IMR-90 (cell line): ENCODE results near the gene DOCK9. TPM values are rescaled to one million over a fixed set of nuclear protein-coding genes. Genes with fewer than 3 reads are reported as not detected.

Experiments used
- ATAC-seq: fragments of 200-7000 bp; cut with Tn5 transposase; 2 replicates; pipeline ENCODE4 v1.9.1; 2020; ENCODE audit warnings: low read depth, mild to moderate bottlenecking, moderate library complexity
- BruUV-seq: library from RNA; stranded (reverse); fragments of 400-500 nt; replicated peaks from 2 replicates; lab custom pipeline; 2021; lab: Mats Ljungman, UMichigan
- CTCF ChIA-PET: fragments of 300-600 bp; formaldehyde crosslinking; extraction: SDS; loops from one replicate; lab custom pipeline; 2021; ENCODE audit warnings: antibody characterized with exemption; lab: Yijun Ruan, JAX
- POLR2A ChIA-PET: fragments of 300-600 bp; sonication (Branson Sonifier 250); formaldehyde crosslinking; loops from one replicate; lab custom pipeline; 2022; ENCODE audit warnings: antibody characterized with exemption; ENCODE audit not compliant: unreplicated experiment; lab: Charles Lee
- DNase-seq: peaks from one replicate; pipeline ENCODE4 v3.0.0; 2013
- H2AFZ ChIP-seq: replicated peaks from 2 replicates; pipeline ENCODE3; 2013; ENCODE audit warnings: low read length, mild to moderate bottlenecking; ENCODE audit not compliant: poor library complexity
- H2AK5ac ChIP-seq: 2 replicates; pipeline ENCODE4 v1.6.1; 2013; ENCODE audit warnings: low read depth, low read length, inconsistent platforms
- H2AK9ac ChIP-seq: replicated peaks from 2 replicates; pipeline ENCODE3; 2013; ENCODE audit warnings: mild to moderate bottlenecking, low read depth, low read length, moderate library complexity; ENCODE audit not compliant: poor library complexity
- H2BK120ac ChIP-seq: 2 replicates; pipeline ENCODE4 v1.6.1; 2013; ENCODE audit warnings: low read depth, low read length, inconsistent platforms
- H2BK15ac ChIP-seq: 3 replicates; pipeline ENCODE4 v1.6.1; 2013; ENCODE audit warnings: low read depth, low read length, inconsistent platforms
- H2BK20ac ChIP-seq: 2 replicates; pipeline ENCODE4 v1.6.1; 2013; ENCODE audit warnings: low read depth, mild to moderate bottlenecking, inconsistent platforms, low read length, moderate library complexity
- H2BK5ac ChIP-seq: 2 replicates; pipeline ENCODE4 v1.6.1; 2013; ENCODE audit warnings: mild to moderate bottlenecking, low read depth, low read length, inconsistent platforms; ENCODE audit not compliant: poor library complexity, severe bottlenecking
- H3K14ac ChIP-seq: replicated peaks from 2 replicates; pipeline ENCODE4 v1.6.1; 2013; ENCODE audit warnings: low read depth, low read length, inconsistent platforms
- H3K18ac ChIP-seq: 2 replicates; pipeline ENCODE4 v1.6.1; 2013; ENCODE audit warnings: low read depth, low read length, control low read depth
- H3K23ac ChIP-seq: 2 replicates; pipeline ENCODE4 v1.6.1; 2013; ENCODE audit warnings: low read depth, low read length, inconsistent platforms
- H3K27ac ChIP-seq: 2 replicates; pipeline ENCODE4 v1.5.1; 2013; ENCODE audit warnings: mild to moderate bottlenecking, control low read depth, low read length; ENCODE audit not compliant: insufficient read depth
- H3K27me3 ChIP-seq: 2 replicates; pipeline ENCODE4 v1.6.1; 2013; ENCODE audit warnings: low read length; ENCODE audit not compliant: control insufficient read depth, insufficient read depth
- H3K36me3 ChIP-seq: 2 replicates; pipeline ENCODE4 v1.6.1; 2013; ENCODE audit warnings: low read length, mixed read lengths; ENCODE audit not compliant: control insufficient read depth, insufficient read depth
- H3K4ac ChIP-seq: 2 replicates; pipeline ENCODE4 v1.6.1; 2013; ENCODE audit warnings: low read depth, low read length, inconsistent platforms
- H3K4me1 ChIP-seq: 2 replicates; pipeline ENCODE4 v1.6.1; 2013; ENCODE audit warnings: low read length, mixed read lengths; ENCODE audit not compliant: control insufficient read depth, insufficient read depth
- H3K4me2 ChIP-seq: 2 replicates; pipeline ENCODE4 v1.6.1; 2013; ENCODE audit warnings: low read depth, mild to moderate bottlenecking, control low read depth, low read length, moderate library complexity
- H3K4me3 ChIP-seq: 2 replicates; pipeline ENCODE4 v1.5.1; 2013; ENCODE audit warnings: low read depth, mild to moderate bottlenecking, control low read depth, low read length, moderate library complexity; ENCODE audit not compliant: insufficient read depth
- H3K56ac ChIP-seq: 2 replicates; pipeline ENCODE4 v1.6.1; 2013; ENCODE audit warnings: low read length, inconsistent platforms; ENCODE audit not compliant: insufficient read depth; ENCODE audit errors: extremely low read depth
- H3K79me1 ChIP-seq, 2 experiments: 2 replicates each; pipeline ENCODE4 v1.6.1; 2013; ENCODE audit warnings: low read length in 2 of 2, inconsistent platforms in 1 of 2, low read depth in 1 of 2
- H3K9ac ChIP-seq: 2 replicates; pipeline ENCODE4 v1.6.1; 2013; ENCODE audit warnings: low read depth, low read length, control low read depth
- H3K9me1 ChIP-seq: 2 replicates; pipeline ENCODE4 v1.6.1; 2013; ENCODE audit warnings: low read length, inconsistent platforms; ENCODE audit not compliant: insufficient read depth
- H3K9me3 ChIP-seq: 2 replicates; pipeline ENCODE4 v1.6.1; 2013; ENCODE audit warnings: low read length; ENCODE audit not compliant: control insufficient read depth, insufficient read depth
- H4K20me1 ChIP-seq: 2 replicates; pipeline ENCODE4 v1.6.1; 2013; ENCODE audit warnings: low read length, inconsistent platforms; ENCODE audit not compliant: insufficient read depth
- H4K5ac ChIP-seq: 2 replicates; pipeline ENCODE4 v1.6.1; 2013; ENCODE audit warnings: mild to moderate bottlenecking, low read depth, low read length, control low read depth
- H4K8ac ChIP-seq, 2 experiments: 2 replicates each; pipeline ENCODE4 v1.6.1; 2013; ENCODE audit warnings: low read depth in 2 of 2, low read length in 2 of 2, control low read depth in 1 of 2, inconsistent platforms in 1 of 2
- H4K91ac ChIP-seq: 2 replicates; pipeline ENCODE4 v1.6.1; 2013; ENCODE audit warnings: low read depth, low read length, inconsistent platforms; ENCODE audit not compliant: insufficient read depth
- BHLHE40 ChIP-seq: fragments of 150-350 bp; IDR thresholded peaks from 2 replicates; pipeline ENCODE4 v1.6.1; 2016; ENCODE audit warnings: mild to moderate bottlenecking, low read depth, low read length
- CEBPB ChIP-seq: IDR thresholded peaks from 2 replicates; pipeline ENCODE4 v1.6.1; 2012; ENCODE audit warnings: low read depth, low read length, improper control_type of control experiment
- CHD1 ChIP-seq: IDR thresholded peaks from 2 replicates; pipeline ENCODE4 v1.6.1; 2012; ENCODE audit warnings: low read depth, low read length, improper control_type of control experiment
- CTCF ChIP-seq: conservative IDR thresholded peaks from 2 replicates; pipeline ENCODE4 v1.5.1; 2012; ENCODE audit warnings: mild to moderate bottlenecking, low read depth, low read length, improper control_type of control experiment
- ELK1 ChIP-seq: fragments of 150-350 bp; IDR thresholded peaks from 2 replicates; pipeline ENCODE4 v1.6.1; 2016; ENCODE audit warnings: low read depth, mild to moderate bottlenecking, low read length, moderate library complexity, borderline replicate concordance
- FOS ChIP-seq: fragments of 150-350 bp; IDR thresholded peaks from 2 replicates; pipeline ENCODE4 v1.6.1; 2016; ENCODE audit warnings: low read depth, low read length
- MAFK ChIP-seq: IDR thresholded peaks from 2 replicates; pipeline ENCODE4 v1.6.1; 2012; ENCODE audit warnings: low read depth, low read length, improper control_type of control experiment
- MAZ ChIP-seq: IDR thresholded peaks from 2 replicates; pipeline ENCODE4 v1.6.1; 2012; ENCODE audit warnings: low read depth, mild to moderate bottlenecking, low read length, improper control_type of control experiment, moderate library complexity, borderline replicate concordance
- MXI1 ChIP-seq: IDR thresholded peaks from 2 replicates; pipeline ENCODE4 v1.6.1; 2012; ENCODE audit warnings: low read depth, mild to moderate bottlenecking, low read length, moderate library complexity, borderline replicate concordance
- NFE2L2 ChIP-seq: fragments of 150-350 bp; IDR thresholded peaks from 2 replicates; pipeline ENCODE4 v1.6.1; 2016; ENCODE audit warnings: low read depth, mild to moderate bottlenecking, low read length
- POLR2A ChIP-seq: IDR thresholded peaks from 2 replicates; pipeline ENCODE4 v1.6.1; 2012; ENCODE audit warnings: mild to moderate bottlenecking, low read depth, low read length
- RAD21 ChIP-seq: IDR thresholded peaks from 2 replicates; pipeline ENCODE4 v1.6.1; 2012; ENCODE audit warnings: low read length, improper control_type of control experiment
- RCOR1 ChIP-seq: IDR thresholded peaks from 2 replicates; pipeline ENCODE4 v1.6.1; 2012; ENCODE audit warnings: mild to moderate bottlenecking, low read length, improper control_type of control experiment; ENCODE audit not compliant: insufficient replicate concordance
- RFX5 ChIP-seq: IDR thresholded peaks from 2 replicates; pipeline ENCODE4 v1.8.0; 2012; ENCODE audit warnings: low read depth, mild to moderate bottlenecking, low read length, moderate library complexity
- SMC3 ChIP-seq: fragments of 150-350 bp; IDR thresholded peaks from 2 replicates; pipeline ENCODE4 v1.6.1; 2016; ENCODE audit warnings: low read depth, mild to moderate bottlenecking, antibody characterized with exemption, low read length, moderate library complexity
- USF2 ChIP-seq: fragments of 150-350 bp; IDR thresholded peaks from 2 replicates; pipeline ENCODE4 v1.6.1; 2017; ENCODE audit warnings: mild to moderate bottlenecking, antibody characterized with exemption, low read length, low read depth
- WGBS, 2 experiments: methylation state at CpG; one replicate each; pipeline versions ENCODE4 v1.1.5 to v1.1.7; 2013; ENCODE audit warnings: missing lambda C conversion rate in 2 of 2; ENCODE audit not compliant: insufficient read length in 1 of 2; ENCODE audit errors: extremely low coverage in 2 of 2; 5-methylcytosine and 5-hydroxymethylcytosine counted together
- dilution Hi-C: fragments of 300-500 bp; cut with HindIII; formaldehyde crosslinking; loops from one replicate; pipeline ENCODE4 v1.14.3; 2018; ENCODE audit warnings: low sequenced_read_pairs; ENCODE audit not compliant: unreplicated experiment
- in situ Hi-C: fragments of 300-500 bp; cut with MboI; formaldehyde crosslinking; loops from 3 replicates; pipeline ENCODE4 v1.14.3; 2019; ENCODE audit warnings: low sequenced_read_pairs, inconsistent platforms, mixed read lengths
- intact Hi-C: fragments of 100-400 bp; cut with micrococcal nuclease; formaldehyde crosslinking; loops from 2 replicates; pipeline ENCODE4 v1.10.0; 2022
- polyA plus RNA-seq, 3 experiments: library from polyadenylated mRNA; depleted of rRNA; stranded (reverse); fragments of >200 nt; gene quantifications; 2 replicates each; pipeline ENCODE4 v1.2.3, GENCODE V29; 2012; ENCODE audit warnings: low replicate concordance in 1 of 3
- total RNA-seq: library from RNA; depleted of rRNA; stranded (reverse); fragments of >200 nt; gene quantifications from 2 replicates; pipeline ENCODE4 v1.2.3, GENCODE V29; 2012

The DOCK9 gene
- total and polyA plus RNA-seq, 2 of the 4 experiments (the other 2 are of a cell fraction), result 4.8 to 7.2 TPM

- DNase-seq, result no peak
- Histone ChIP-seq H2BK20ac (no peak overlapping the region), H2BK15ac (no peak overlapping the region), H3K23ac (no peak overlapping the region), H3K9ac (no peak overlapping the region), H2AK9ac (no peak overlapping the region), H4K8ac (no peak overlapping the region), H3K4me1 (no peaks in the 10 kb centered on the region), H3K79me1 (no peaks in the 10 kb centered on the region), H4K20me1 (no peaks in the 10 kb centered on the region), H2BK120ac (no peak overlapping the region), H3K56ac (no peak overlapping the region), H3K27me3 (peaks cover 36% of the 10 kb centered on the region), H4K5ac (no peak overlapping the region), H2AK5ac (no peak overlapping the region), H3K27ac (no peak overlapping the region), H3K18ac (no peak overlapping the region), H3K4me2 (no peak overlapping the region), H3K4ac (no peak overlapping the region), H3K36me3 (no peaks in the 10 kb centered on the region), H2BK5ac (no peak overlapping the region), H2AFZ (no peak overlapping the region), H3K9me3 (0 out of 2 replicates have a peak, but pooled peaks cover 2% of the 10 kb centered on the region), H3K14ac (no peak overlapping the region), H4K91ac (no peak overlapping the region), H3K4me3 (no peak overlapping the region), H3K9me1 (no peaks in the 10 kb centered on the region)
- intact Hi-C loops (no loop called here), dilution Hi-C loops (no loop called here), in situ Hi-C loops (no loop called here)
- TF ChIP-seq BHLHE40, result no peak
- TF ChIP-seq SMC3, result no peak
- no peak for TF ChIP-seq MAFK
- no peak for TF ChIP-seq RAD21
- TF ChIP-seq RCOR1, result no peak
- no peak for TF ChIP-seq CEBPB
- no peak for TF ChIP-seq ELK1
- no peak for TF ChIP-seq USF2
- TF ChIP-seq FOS, result no peak
- no peak for TF ChIP-seq CTCF
- no peak for TF ChIP-seq MAZ
- no peak for TF ChIP-seq CHD1
- TF ChIP-seq MXI1, result no peak
- TF ChIP-seq POLR2A, result no peak
- TF ChIP-seq RFX5, result no peak
- no peak for TF ChIP-seq NFE2L2
- CTCF ChIA-PET, result no interaction called here
- POLR2A ChIA-PET, result no interaction called here
- BruUV-seq, result no TSS peak
- WGBS, 2 experiments, result no CpG with 5 or more reads among the region's 10 CpGs
- ATAC-seq, result no peak
These were observed 190.7 kb downstream of the DOCK9 start for GRCh38 chr13:98787173-98787572.
